ENCODE data around the gene DNAJC3.

The DNAJC3 gene

DNA sequence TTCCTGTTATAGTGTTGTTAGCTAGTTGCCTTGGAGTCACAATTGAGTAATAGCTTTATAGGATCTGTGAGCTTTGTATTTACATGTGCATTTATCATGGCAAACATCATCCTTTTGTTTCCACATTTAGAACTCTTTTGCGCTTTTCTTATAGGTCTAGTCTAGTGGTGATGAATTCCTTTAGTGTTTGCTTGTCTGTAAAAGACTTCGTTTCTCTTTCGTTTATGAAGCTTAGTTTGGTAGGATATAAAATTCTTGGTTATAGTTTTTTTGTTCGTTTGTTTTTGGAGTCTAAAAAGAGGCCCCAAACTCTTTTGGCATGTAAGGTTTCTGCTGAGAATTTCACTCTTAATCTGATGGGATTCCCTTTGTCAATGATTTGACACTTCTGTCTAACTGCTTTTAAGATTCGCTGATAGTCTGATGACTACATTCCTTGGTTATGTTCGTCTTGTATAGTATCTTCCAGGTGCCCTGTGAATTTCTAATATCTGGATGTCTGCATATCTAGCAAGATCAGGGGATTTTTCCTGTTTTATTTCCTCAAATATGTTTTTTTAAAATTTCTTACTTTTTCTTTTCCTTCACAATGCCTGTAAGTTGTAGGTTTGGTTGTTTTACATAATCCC, 20.2 kb downstream of the DNAJC3 start:
- TF ChIP-seq, protein P1, sequence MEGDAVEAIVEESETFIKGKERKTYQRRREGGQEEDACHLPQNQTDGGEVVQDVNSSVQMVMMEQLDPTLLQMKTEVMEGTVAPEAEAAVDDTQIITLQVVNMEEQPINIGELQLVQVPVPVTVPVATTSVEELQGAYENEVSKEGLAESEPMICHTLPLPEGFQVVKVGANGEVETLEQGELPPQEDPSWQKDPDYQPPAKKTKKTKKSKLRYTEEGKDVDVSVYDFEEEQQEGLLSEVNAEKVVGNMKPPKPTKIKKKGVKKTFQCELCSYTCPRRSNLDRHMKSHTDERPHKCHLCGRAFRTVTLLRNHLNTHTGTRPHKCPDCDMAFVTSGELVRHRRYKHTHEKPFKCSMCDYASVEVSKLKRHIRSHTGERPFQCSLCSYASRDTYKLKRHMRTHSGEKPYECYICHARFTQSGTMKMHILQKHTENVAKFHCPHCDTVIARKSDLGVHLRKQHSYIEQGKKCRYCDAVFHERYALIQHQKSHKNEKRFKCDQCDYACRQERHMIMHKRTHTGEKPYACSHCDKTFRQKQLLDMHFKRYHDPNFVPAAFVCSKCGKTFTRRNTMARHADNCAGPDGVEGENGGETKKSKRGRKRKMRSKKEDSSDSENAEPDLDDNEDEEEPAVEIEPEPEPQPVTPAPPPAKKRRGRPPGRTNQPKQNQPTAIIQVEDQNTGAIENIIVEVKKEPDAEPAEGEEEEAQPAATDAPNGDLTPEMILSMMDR (IDR thresholded peaks at IDR 0.05; ENCODE audit: low read depth, low read length): no peak
- Histone ChIP-seq H3K9me3 (no peaks in the 10 kb centered on the region), H3K4me1 (no peaks in the 10 kb centered on the region), H3K4me3 (ENCODE audit: low read depth, low read length) (no peak overlapping the region), H3K27me3 (no peaks in the 10 kb centered on the region), H3K36me3 (no peaks in the 10 kb centered on the region)
- DNase-seq: no peak

DNA sequence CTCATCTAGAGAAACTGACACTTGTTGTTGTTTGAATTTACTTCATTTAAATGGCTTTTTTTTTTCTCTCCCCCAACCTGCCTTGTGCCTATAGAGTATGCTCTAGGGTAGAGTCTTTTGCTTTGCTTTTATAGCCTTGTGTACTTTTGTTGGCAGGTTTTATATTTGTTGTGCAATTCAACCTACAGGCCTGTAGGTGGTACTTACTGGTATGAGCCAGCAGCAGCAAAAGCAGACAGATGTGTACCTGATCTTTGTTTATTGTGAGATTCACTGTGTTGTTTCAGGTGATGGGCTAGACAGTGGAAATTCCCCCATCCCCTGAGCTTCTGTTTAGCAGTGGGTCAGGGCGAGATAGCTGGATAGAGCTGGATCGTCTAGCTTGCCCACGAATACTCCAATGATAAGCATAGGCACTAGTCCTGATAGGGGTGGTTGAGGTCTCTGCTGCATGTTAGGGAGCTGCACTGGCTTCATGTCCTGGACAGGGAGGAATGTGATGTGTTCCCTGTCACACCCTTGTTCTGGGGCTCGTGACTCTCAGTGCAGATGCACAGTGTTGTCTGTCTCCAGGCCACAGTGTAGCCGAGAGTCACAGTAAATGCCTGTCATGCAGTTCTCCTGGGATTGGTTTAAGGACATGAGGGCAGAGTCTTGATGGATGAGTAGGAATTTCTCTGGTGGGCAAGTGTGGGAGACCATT, 21.3 kb downstream of the DNAJC3 start:
- DNase-seq: no peak
- no peaks in the 10 kb centered on the region for H3K36me3 ChIP-seq
- TF ChIP-seq, protein P1 (IDR thresholded peaks at IDR 0.05; ENCODE audit: low read depth, low read length): peak; percentile 44
- no peaks in the 10 kb centered on the region for H3K4me1 ChIP-seq
- no peaks in the 10 kb centered on the region for H3K9me3 ChIP-seq
- no peaks in the 10 kb centered on the region for H3K27me3 ChIP-seq
- no peak overlapping the region for H3K4me3 ChIP-seq (ENCODE audit: low read depth, low read length)

DNA sequence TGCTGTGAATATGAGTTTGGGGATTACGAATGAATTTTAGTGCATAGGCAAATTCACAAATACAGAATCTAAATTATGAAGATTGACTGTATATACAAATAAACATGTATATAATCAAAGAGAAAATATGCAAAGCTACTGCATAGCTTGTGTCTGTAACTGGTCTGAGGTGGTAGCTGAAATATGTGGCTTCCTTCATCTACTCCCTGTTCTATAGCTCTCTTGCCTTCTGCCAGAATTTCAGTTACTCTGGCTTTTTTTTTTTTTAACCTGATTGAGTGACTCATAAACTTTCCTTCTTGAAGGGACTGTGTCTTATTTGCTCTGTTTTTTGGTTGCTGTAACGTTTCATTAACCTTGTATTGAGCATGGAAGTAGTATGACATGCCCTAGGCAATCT, 26.6 kb downstream of the DNAJC3 start:
- Histone ChIP-seq H3K4me3 (ENCODE audit: low read depth, low read length) (no peak overlapping the region), H3K27me3 (no peaks in the 10 kb centered on the region), H3K36me3 (no peaks in the 10 kb centered on the region), H3K4me1 (peaks cover 8% of the 10 kb centered on the region), H3K9me3 (no peaks in the 10 kb centered on the region)
- DNase-seq: no peak
- TF ChIP-seq, protein P1 (IDR thresholded peaks at IDR 0.05; ENCODE audit: low read depth, low read length): no peak

DNA sequence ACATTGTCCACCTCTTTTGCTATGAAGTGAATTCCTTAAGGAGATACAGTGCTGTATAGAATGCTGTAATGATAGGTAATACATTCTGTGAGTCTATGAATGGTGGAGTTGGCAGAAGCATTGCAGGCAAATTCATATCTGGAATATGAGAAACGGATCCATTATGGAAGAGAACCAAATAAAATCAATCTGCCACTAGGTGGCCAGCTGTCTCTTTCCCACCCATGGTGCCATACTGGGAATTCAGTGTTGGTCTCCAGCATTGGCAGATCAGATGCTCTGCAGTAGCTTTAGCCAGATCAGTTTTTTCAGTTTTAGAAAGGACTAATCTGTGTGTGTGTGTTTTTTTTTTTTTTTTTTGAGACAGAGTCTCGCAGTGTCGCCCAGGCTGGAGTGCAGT, 27.6 kb downstream of the DNAJC3 start:
- peak; percentile 51 for DNase-seq
- H3K27me3 ChIP-seq: no peaks in the 10 kb centered on the region
- peaks cover 8% of the 10 kb centered on the region for H3K4me1 ChIP-seq
- no peaks in the 10 kb centered on the region for H3K36me3 ChIP-seq
- TF ChIP-seq, protein P1 (IDR thresholded peaks at IDR 0.05; ENCODE audit: low read depth, low read length): peak; percentile 71
- H3K4me3 ChIP-seq (ENCODE audit: low read depth, low read length): no peak overlapping the region
- H3K9me3 ChIP-seq: no peaks in the 10 kb centered on the region

DNA sequence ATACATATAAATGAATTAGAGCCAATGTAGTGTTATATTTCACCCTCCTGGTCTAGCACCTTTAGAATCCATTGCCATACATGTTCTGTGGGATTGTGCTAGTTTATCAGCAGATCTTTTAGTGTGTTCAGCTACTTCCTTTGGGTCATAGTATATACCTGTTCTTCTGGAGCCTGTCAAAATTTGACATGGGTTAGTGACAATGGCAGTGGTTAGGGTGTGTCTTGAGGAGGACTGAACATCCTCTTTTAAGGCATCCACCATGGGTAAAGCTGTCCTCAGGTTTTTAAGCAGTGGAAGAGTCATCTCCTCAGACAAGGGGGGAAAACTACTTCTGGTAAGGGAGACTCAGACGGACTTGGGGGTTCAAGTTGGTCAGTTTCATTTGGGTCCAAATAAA, 29.4 kb downstream of the DNAJC3 start:
- Histone ChIP-seq H3K4me1 (peaks cover 8% of the 10 kb centered on the region), H3K9me3 (no peaks in the 10 kb centered on the region), H3K4me3 (ENCODE audit: low read depth, low read length) (no peak overlapping the region), H3K36me3 (peaks cover 8% of the 10 kb centered on the region), H3K27me3 (no peaks in the 10 kb centered on the region)
- DNase-seq: no peak
- TF ChIP-seq, protein P1 (IDR thresholded peaks at IDR 0.05; ENCODE audit: low read depth, low read length): no peak

DNA sequence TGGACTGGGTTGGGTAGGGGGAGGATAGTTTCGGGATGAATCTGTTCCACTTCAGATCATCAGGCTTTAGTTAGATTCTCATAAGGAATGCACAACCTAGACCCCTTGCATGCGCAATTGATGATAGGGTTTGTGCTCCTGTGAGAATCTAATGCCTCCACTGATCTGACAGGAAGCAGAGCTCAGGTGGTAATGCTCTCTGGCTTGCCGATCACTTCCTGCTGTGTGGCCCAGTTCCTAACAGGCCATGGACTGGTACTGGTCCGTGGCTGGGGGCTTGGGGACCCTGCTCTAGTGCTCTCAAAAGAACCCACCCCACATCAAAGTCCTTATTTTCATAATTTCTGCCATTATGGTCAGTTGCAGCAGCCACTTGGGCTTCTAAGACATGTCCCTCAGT, 30.1 kb downstream of the DNAJC3 start:
- peaks cover 8% of the 10 kb centered on the region for H3K4me1 ChIP-seq
- H3K4me3 ChIP-seq (ENCODE audit: low read depth, low read length): no peak overlapping the region
- TF ChIP-seq, protein P1 (IDR thresholded peaks at IDR 0.05; ENCODE audit: low read depth, low read length): no peak
- H3K36me3 ChIP-seq: peaks cover 12% of the 10 kb centered on the region
- no peak for DNase-seq
- no peaks in the 10 kb centered on the region for H3K27me3 ChIP-seq
- H3K9me3 ChIP-seq: no peaks in the 10 kb centered on the region

Data from BE2C (cell line).